ENCODE data around the gene F5.

The F5 gene

DNA sequence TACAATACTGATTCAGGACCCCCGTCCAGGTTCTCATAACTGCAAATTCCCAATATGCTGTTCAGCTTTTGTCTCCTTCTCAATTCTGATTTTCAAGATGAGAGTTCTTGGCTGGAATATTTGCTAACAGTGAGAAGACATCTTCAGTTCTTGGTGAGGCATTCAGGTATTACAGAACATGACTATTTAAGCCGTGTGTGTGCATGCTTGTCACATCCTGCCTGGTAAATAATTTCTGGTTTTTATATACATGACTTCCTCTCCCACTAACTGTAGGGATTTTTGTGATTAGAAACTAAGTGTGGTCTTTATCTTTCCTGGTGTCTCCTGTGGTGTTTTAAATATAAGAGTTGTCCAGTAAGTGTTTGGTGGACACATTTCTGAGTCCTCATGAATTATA lies 90.4 kb downstream of the F5 start:
- TF ChIP-seq, protein P1, sequence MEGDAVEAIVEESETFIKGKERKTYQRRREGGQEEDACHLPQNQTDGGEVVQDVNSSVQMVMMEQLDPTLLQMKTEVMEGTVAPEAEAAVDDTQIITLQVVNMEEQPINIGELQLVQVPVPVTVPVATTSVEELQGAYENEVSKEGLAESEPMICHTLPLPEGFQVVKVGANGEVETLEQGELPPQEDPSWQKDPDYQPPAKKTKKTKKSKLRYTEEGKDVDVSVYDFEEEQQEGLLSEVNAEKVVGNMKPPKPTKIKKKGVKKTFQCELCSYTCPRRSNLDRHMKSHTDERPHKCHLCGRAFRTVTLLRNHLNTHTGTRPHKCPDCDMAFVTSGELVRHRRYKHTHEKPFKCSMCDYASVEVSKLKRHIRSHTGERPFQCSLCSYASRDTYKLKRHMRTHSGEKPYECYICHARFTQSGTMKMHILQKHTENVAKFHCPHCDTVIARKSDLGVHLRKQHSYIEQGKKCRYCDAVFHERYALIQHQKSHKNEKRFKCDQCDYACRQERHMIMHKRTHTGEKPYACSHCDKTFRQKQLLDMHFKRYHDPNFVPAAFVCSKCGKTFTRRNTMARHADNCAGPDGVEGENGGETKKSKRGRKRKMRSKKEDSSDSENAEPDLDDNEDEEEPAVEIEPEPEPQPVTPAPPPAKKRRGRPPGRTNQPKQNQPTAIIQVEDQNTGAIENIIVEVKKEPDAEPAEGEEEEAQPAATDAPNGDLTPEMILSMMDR (conservative IDR thresholded peaks at IDR 0.05; ENCODE audit: low read length): no peak
- no peak for DNase-seq (ENCODE audit: low read depth)
- H3K4me3 ChIP-seq (ENCODE audit: low read length): no peak overlapping the region

DNA sequence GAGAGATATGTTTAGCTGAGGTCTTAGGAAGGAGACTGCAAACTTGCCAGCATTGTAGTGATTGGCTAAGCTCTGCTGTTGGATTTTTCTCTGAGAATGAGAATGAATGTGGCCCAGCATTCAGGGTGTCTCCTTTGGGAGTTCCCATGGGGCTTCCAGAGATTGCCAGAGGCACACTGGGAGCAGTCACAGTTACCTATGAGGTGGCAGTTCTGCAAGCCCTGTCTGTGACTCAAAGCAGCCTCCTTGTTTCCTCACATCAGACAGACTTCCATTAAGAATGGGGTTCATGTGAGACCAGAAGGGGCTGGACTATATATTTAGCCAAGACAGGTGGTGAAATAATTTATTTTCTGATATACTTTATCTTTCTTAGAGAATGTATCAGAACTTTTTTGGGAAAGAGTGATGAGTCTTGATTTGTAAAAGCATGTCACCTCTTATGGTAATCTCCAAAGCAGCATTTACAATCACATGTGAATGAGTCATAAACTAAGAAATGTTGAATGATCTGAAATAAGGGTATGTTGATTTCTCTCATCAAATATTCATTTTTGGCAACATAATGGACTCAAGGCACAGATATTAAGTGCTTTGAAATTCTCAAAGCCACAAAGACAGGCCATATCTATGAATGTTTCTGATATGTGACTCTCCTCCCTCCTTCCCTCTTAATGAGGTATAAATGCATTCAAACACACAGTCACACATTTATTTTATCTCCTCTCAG lies 91.1 kb downstream of the F5 start:
- H3K4me3 ChIP-seq (ENCODE audit: low read length): no peak overlapping the region
- TF ChIP-seq, protein P1 (conservative IDR thresholded peaks at IDR 0.05; ENCODE audit: low read length): no peak
- no peak for DNase-seq (ENCODE audit: low read depth)

DNA sequence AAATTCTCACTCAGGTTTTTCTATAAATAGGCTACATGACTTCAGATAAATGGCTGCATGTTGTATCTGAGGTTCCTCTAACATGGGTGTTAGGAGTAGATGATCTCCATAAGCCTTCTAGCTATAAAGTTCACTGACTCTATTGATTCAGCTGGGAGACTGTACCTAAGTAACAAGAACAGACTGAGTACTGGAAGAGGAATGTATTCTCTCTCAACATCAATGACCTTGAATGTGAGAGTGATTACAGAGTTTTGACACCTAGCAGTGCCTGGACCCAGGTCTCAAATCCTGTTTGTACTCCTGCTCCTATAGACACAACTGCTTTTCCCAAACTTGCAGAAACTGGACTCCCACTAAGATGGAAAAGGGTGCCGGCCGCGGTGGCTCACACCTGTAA lies 91.9 kb downstream of the F5 start:
- DNase-seq (ENCODE audit: low read depth): no peak
- TF ChIP-seq, protein P1 (conservative IDR thresholded peaks at IDR 0.05; ENCODE audit: low read length): no peak
- no peak overlapping the region for H3K4me3 ChIP-seq (ENCODE audit: low read length)

DNA sequence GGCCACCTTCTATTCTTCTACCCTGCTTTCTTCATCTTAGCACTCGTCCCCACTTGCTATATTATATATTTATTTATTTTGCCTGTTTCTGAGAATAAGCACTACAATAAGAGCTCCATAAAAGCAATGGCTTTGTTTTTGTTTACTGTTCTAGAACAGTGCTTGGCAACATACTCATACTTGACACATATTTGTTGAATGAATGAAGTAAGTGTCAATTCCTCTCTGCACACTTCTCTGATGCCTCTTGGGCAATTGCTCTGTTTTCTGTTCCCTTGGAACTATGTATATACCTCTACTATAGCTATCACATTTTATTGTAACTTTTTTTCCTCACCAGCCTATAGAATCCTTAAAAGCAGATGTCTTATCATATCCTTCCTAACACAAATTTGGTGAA lies 93.0 kb downstream of the F5 start:
- no peak for DNase-seq (ENCODE audit: low read depth)
- TF ChIP-seq, protein P1 (conservative IDR thresholded peaks at IDR 0.05; ENCODE audit: low read length): no peak
- H3K4me3 ChIP-seq (ENCODE audit: low read length): no peak overlapping the region

DNA sequence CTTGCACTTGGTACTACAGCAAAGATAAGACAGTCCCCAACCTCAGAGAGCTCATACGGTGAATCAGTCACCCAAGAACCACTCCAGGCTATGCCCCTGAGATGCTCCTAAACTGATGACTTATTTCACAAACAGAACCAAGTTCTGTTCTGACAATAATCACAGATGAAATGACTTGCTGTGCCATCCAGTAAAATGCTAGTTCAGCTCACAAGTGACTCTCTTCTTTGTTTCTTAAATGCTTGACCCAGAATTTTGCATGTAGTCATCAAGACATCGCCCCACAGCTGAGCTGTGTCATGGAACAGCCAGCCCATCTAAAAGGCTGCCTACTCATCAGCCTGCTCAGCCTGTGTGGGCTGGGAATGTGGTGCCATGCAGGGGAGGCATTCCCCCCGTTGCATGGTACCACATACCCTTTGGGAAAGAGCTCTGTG lies 94.4 kb downstream of the F5 start:
- no peak overlapping the region for H3K4me3 ChIP-seq (ENCODE audit: low read length)
- TF ChIP-seq, protein P1 (conservative IDR thresholded peaks at IDR 0.05; ENCODE audit: low read length): no peak

DNA sequence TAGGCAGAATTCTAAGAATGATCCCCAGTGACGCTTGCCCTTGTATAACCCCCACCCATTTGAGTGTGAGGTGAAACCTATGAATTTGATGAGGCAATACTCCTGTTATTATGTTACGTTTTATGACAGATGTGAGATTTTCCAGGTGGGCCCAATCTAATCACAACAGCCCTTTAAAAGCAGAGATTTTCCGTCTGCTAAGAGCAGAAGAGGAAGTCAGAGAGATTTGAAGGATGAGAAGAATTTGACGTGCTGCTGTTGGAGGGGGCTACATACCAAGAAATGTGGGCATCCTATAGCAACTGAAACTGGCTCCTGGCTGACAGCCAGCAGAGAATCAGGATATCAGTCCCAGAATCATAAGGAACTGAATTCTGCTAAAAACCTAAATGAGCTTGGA lies 98.1 kb downstream of the F5 start:
- DNase-seq (ENCODE audit: low read depth): no peak
- no peak overlapping the region for H3K4me3 ChIP-seq (ENCODE audit: low read length)
- TF ChIP-seq, protein P1 (conservative IDR thresholded peaks at IDR 0.05; ENCODE audit: low read length): no peak

More for the DNA sequence above, 94.4 kb downstream of the F5 start:
- no peak for DNase-seq (ENCODE audit: low read depth)

DNA sequence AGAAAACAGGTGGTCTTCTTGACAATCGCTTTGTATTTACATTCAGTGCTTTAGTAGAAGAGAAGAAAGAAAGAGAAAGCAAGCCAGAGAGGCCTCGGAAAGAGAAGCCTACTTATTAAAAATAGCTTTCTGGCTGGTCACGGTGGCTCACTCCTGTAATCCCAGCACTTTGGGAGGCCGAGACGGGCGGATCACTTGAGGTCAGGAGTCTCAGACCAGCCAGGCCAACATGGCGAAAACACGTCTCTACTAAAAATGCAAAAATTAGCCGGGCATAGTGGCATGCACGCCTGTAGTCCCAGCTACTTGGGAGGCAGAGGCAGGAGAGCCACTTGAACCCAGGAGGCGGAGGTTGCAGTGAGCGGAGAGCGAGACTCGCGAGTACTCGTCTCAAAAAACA lies 98.7 kb downstream of the F5 start:
- H3K4me3 ChIP-seq (ENCODE audit: low read length): no peak overlapping the region
- TF ChIP-seq, protein P1 (conservative IDR thresholded peaks at IDR 0.05; ENCODE audit: low read length): no peak
- DNase-seq (ENCODE audit: low read depth): no peak

Measured in AG10803 (cell line).